ENCODE measurements around the gene PXDN.
A peak's percentile ranks its signal among the peaks of the same experiment; 100 is the strongest.
"Not testable (repeated sequence)": the region's sequence is repeated elsewhere in the genome, so short reads cannot be mapped to it uniquely, and the experiment has no call there.

Gene PXDN

GRCh38 chr2:1680222-1681016 is 63.9 kb downstream of the PXDN start:
- H3K4me3 ChIP-seq (ENCODE audit: low read depth, low read length) = no peak overlapping the region
- H3K36me3 ChIP-seq (ENCODE audit: insufficient read depth, low read length) = peaks cover 21% of the 10 kb centered on the region; the same call in 1 of the 2 replicates
- peaks cover 6% of the 10 kb centered on the region for H3K4me1 ChIP-seq (ENCODE audit: control insufficient read depth, insufficient read depth, low read length, unreplicated experiment)
- no peaks in the 10 kb centered on the region for H3K27me3 ChIP-seq (ENCODE audit: insufficient read depth, low read length)
- no peaks in the 10 kb centered on the region for H3K79me2 ChIP-seq (ENCODE audit: control insufficient read depth, insufficient read depth, low read length, unreplicated experiment)
- no peak overlapping the region for H2AFZ ChIP-seq (ENCODE audit: low read length, unreplicated experiment)
- H3K27ac ChIP-seq (ENCODE audit: low read depth, low read length) = no peak overlapping the region

- H2AFZ ChIP-seq (ENCODE audit: low read length, unreplicated experiment); H3K27ac ChIP-seq (ENCODE audit: low read depth, low read length); H3K79me2 ChIP-seq (ENCODE audit: control insufficient read depth, insufficient read depth, low read length, unreplicated experiment); H3K4me3 ChIP-seq (ENCODE audit: low read depth, low read length); H3K27me3 ChIP-seq (ENCODE audit: insufficient read depth, low read length): not testable (repeated sequence)
- H3K4me1 ChIP-seq (ENCODE audit: control insufficient read depth, insufficient read depth, low read length, unreplicated experiment) = peaks cover 11% of the 10 kb centered on the region
- peaks cover 21% of the 10 kb centered on the region; the same call in 1 of the 2 replicates for H3K36me3 ChIP-seq (ENCODE audit: insufficient read depth, low read length)
Observed at GRCh38 chr2:1679488-1680039, 64.8 kb downstream of the PXDN start.

DNA sequence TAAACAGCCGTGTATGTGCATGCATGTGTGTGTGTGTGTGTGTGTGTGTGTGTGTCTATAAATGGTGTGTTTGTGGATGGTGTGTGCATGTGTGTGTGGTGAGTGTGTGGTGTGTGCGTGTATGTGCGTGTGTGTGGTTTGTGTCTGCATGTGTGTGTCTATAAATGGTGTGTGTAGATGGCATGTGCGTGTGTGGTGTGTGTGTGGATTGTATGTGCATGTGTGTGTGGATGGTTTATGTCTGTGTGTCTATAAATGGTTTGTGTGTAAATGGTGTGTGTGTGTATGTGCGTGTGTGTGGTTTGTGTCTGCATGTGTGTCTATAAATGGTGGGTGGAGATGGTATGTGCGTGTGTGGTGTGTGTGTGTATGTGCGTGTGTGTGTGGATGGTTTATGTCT is 65.2 kb downstream of the PXDN start:
- H3K4me1 ChIP-seq (ENCODE audit: control insufficient read depth, insufficient read depth, low read length, unreplicated experiment) = peaks cover 11% of the 10 kb centered on the region
- H3K27me3 ChIP-seq (ENCODE audit: insufficient read depth, low read length); H2AFZ ChIP-seq (ENCODE audit: low read length, unreplicated experiment); H3K4me3 ChIP-seq (ENCODE audit: low read depth, low read length); H3K27ac ChIP-seq (ENCODE audit: low read depth, low read length); H3K79me2 ChIP-seq (ENCODE audit: control insufficient read depth, insufficient read depth, low read length, unreplicated experiment): not testable (repeated sequence)
- peaks cover 21% of the 10 kb centered on the region; the same call in 1 of the 2 replicates for H3K36me3 ChIP-seq (ENCODE audit: insufficient read depth, low read length)

GRCh38 chr2:1678609-1679008 is 65.7 kb downstream of the PXDN start:
- H3K4me1 ChIP-seq (ENCODE audit: control insufficient read depth, insufficient read depth, low read length, unreplicated experiment) = peaks cover 11% of the 10 kb centered on the region
- H3K36me3 ChIP-seq (ENCODE audit: insufficient read depth, low read length) = peaks cover 21% of the 10 kb centered on the region; the same call in 1 of the 2 replicates
- H3K79me2 ChIP-seq (ENCODE audit: control insufficient read depth, insufficient read depth, low read length, unreplicated experiment) = peaks cover 3% of the 10 kb centered on the region
- no peak overlapping the region for H3K4me3 ChIP-seq (ENCODE audit: low read depth, low read length)
- no peak overlapping the region for H2AFZ ChIP-seq (ENCODE audit: low read length, unreplicated experiment)
- H3K27ac ChIP-seq (ENCODE audit: low read depth, low read length) = no peak overlapping the region
- H3K27me3 ChIP-seq (ENCODE audit: insufficient read depth, low read length) = no peaks in the 10 kb centered on the region

- no peak overlapping the region for H3K4me3 ChIP-seq (ENCODE audit: low read depth, low read length)
- no peaks in the 10 kb centered on the region for H3K27me3 ChIP-seq (ENCODE audit: insufficient read depth, low read length)
- peaks cover 3% of the 10 kb centered on the region for H3K79me2 ChIP-seq (ENCODE audit: control insufficient read depth, insufficient read depth, low read length, unreplicated experiment)
- H2AFZ ChIP-seq (ENCODE audit: low read length, unreplicated experiment) = no peak overlapping the region
- H3K27ac ChIP-seq (ENCODE audit: low read depth, low read length) = no peak overlapping the region
- H3K36me3 ChIP-seq (ENCODE audit: insufficient read depth, low read length) = peaks cover 21% of the 10 kb centered on the region; the same call in 1 of the 2 replicates
- H3K4me1 ChIP-seq (ENCODE audit: control insufficient read depth, insufficient read depth, low read length, unreplicated experiment) = peaks cover 11% of the 10 kb centered on the region
Observed at GRCh38 chr2:1677821-1678165, 66.5 kb downstream of the PXDN start.

DNA sequence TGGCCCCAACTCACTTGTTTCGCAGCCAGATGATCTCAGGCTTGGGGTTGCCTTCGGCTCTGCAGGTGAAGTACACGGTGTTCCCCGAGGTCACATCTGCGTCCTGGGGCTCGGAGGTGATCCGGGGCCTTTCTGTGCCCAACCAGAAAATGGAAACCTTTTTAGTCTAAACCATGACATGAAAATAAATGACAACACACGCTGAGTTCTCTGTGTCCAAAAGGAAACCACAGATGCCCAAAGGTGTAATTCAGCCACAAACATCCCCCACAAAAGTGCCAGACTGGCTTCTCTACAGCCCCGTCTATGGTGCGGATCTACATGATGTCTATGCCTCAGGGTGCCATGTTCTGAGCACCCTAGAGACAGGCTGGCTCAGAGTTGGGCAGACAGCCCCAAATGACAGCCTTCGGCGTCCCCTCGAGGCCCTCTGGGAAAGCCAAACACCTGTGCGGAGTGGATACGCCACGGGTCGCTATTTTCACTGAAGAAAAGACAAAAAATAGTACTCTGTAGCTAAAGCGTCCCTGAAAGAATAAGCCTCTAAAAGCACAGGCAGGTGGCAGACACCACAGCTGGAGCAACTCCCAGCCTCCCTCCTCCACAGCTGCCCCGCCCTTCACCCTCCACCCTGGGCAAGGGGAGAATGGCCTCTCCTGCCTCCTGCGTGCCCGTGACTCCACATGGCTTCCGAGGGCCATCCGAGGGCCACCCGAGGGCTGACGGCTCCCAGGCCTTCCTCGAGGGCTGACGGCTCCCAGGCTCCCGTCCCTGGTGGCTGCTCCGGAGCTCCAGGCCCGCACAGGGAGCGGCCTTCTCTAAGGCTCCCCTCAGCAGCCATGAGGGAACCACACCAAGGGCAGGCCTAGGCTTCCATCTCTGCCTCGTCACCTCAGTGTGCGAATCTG is 67.1 kb downstream of the PXDN start:
- H3K27ac ChIP-seq (ENCODE audit: low read depth, low read length) = no peak overlapping the region

DNA sequence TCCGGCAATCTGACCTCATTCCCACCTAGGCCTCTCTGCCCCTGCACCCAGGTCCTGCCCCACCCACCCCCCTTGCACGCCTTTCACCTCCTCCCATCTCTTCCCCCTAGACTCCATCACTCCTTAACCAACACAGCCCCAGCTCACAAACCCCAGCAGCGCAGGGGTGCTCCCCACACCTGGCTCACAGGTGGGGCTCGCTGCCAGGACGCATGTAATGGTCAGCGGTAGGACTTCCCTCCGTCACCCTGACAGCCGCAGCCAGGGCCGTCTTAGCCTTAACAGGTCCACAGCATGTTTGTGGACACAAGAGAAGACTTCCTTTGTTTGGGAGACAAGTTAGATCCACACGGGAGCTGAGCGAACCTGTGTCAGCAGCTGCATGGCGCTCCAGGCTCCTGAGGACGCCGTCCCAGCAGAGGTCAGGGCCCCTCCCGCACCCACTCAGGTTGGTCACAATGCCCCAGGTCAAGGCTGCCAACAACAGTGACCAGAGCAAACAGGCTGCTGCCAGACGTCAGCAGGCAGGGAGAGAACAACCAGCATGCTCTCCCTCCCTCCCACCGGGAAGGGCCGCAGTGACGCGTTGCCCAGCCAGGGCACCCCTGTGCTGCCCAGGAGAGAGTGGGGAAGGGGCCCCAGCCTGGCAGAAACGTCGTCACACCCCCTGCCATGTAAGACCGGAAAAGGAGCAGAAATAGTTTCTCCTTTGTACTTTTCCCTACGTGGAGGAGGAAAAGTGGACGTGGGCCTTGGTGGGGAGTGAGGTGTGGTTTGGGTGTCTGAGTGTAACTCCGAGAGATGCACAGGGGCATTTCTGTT is 68.0 kb downstream of the PXDN start:
- Histone ChIP-seq H3K36me3 (ENCODE audit: insufficient read depth, low read length) (peaks cover 30% of the 10 kb centered on the region), H3K4me3 (ENCODE audit: low read depth, low read length) (no peak overlapping the region), H3K4me1 (ENCODE audit: control insufficient read depth, insufficient read depth, low read length, unreplicated experiment) (peaks cover 11% of the 10 kb centered on the region), H3K79me2 (ENCODE audit: control insufficient read depth, insufficient read depth, low read length, unreplicated experiment) (peaks cover 3% of the 10 kb centered on the region), H3K27me3 (ENCODE audit: insufficient read depth, low read length) (no peaks in the 10 kb centered on the region), H2AFZ (ENCODE audit: low read length, unreplicated experiment) (no peak overlapping the region), H3K27ac (ENCODE audit: low read depth, low read length) (peak overlapping the region; percentile 54)

More for the DNA sequence above, 67.1 kb downstream of the PXDN start:
- Histone ChIP-seq H3K36me3 (ENCODE audit: insufficient read depth, low read length) (peaks cover 23% of the 10 kb centered on the region; the same call in 1 of the 2 replicates), H2AFZ (ENCODE audit: low read length, unreplicated experiment) (no peak overlapping the region), H3K27me3 (ENCODE audit: insufficient read depth, low read length) (no peaks in the 10 kb centered on the region), H3K4me1 (ENCODE audit: control insufficient read depth, insufficient read depth, low read length, unreplicated experiment) (peaks cover 11% of the 10 kb centered on the region), H3K4me3 (ENCODE audit: low read depth, low read length) (no peak overlapping the region), H3K79me2 (ENCODE audit: control insufficient read depth, insufficient read depth, low read length, unreplicated experiment) (peaks cover 3% of the 10 kb centered on the region)

DNA sequence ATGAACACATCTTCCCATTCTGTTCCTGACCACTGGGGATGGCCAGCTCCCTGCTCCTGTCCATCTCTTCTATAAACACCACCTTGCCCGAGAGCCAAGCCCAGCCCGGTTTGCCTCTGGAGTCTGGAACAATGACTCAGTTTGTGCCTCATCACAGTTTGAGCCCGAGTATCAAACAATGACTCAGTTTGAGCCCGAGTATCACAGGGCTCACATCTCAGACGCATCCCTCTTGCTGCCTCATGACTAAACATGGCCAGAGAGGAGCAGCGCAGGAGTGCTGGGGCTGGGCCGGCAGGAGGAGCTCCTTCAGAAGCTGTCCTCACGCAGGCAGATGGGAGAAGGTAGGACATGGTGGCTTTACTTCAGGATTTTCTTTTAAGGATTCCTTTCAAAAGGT is 68.7 kb downstream of the PXDN start:
- H3K36me3 ChIP-seq (ENCODE audit: insufficient read depth, low read length) = peaks cover 28% of the 10 kb centered on the region
- no peaks in the 10 kb centered on the region for H3K27me3 ChIP-seq (ENCODE audit: insufficient read depth, low read length)
- no peak overlapping the region for H3K4me3 ChIP-seq (ENCODE audit: low read depth, low read length)
- peak overlapping the region; percentile 58 for H3K27ac ChIP-seq (ENCODE audit: low read depth, low read length)
- peaks cover 11% of the 10 kb centered on the region for H3K4me1 ChIP-seq (ENCODE audit: control insufficient read depth, insufficient read depth, low read length, unreplicated experiment)
- H3K79me2 ChIP-seq (ENCODE audit: control insufficient read depth, insufficient read depth, low read length, unreplicated experiment) = peaks cover 3% of the 10 kb centered on the region
- H2AFZ ChIP-seq (ENCODE audit: low read length, unreplicated experiment) = no peak overlapping the region

DNA sequence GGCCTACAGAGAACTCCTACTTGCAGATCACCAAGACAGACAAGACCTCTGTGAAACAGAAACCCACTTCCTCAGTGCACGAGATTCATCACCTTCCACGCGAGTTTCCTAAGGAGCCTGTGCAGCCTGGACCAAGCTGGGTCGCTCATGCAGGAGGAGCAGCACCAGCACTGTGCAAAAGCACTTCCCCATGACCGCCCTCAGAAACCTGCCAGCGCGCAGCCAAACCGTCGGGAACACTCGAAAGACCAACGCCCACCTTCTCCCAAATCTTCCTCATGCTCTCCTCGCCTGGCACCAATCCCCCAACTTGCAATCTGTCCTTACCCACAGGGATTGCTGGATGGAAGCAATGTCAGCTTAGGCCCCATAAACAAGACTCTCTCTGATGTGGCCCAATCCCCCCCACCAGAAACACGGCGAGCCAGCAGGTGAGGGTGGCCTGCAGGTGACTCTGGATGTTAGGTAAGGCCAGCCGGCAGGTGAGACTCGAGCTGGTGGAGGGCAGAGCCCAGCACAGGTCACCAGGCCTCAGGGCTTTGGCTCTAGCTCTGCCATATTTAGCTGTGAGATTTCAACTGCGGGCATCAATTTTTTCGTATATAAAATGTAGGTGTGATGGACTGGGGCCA is 69.4 kb downstream of the PXDN start:
- no peak overlapping the region for H2AFZ ChIP-seq (ENCODE audit: low read length, unreplicated experiment)
- peaks cover 11% of the 10 kb centered on the region for H3K4me1 ChIP-seq (ENCODE audit: control insufficient read depth, insufficient read depth, low read length, unreplicated experiment)
- H3K27ac ChIP-seq (ENCODE audit: low read depth, low read length) = peak overlapping the region; percentile 58; the same call in 1 of the 2 replicates
- peaks cover 20% of the 10 kb centered on the region for H3K36me3 ChIP-seq (ENCODE audit: insufficient read depth, low read length)
- no peaks in the 10 kb centered on the region for H3K27me3 ChIP-seq (ENCODE audit: insufficient read depth, low read length)
- H3K79me2 ChIP-seq (ENCODE audit: control insufficient read depth, insufficient read depth, low read length, unreplicated experiment) = peaks cover 3% of the 10 kb centered on the region
- no peak overlapping the region for H3K4me3 ChIP-seq (ENCODE audit: low read depth, low read length)

Measured in ACC112 (cell line).